Fibroblast of the aortic adventitia (primary cell): Measurements from ENCODE around the gene MYRF. TPM values are rescaled to one million over a fixed set of nuclear protein-coding genes. Genes with fewer than 3 reads are reported as not detected.

ENCODE experiments used
- DNase-seq: peaks from one replicate; pipeline ENCODE4 v3.0.0-alpha.2; 2010; ENCODE audit warnings: low read depth
- H3K4me3 ChIP-seq: 2 replicates; pipeline ENCODE4 v1.5.1; 2011; ENCODE audit warnings: low read depth, mild to moderate bottlenecking, control low read depth, low read length, moderate library complexity
- total RNA-seq: library from RNA; depleted of rRNA; stranded (reverse); fragments of >200 nt; gene quantifications from 2 replicates; pipeline ENCODE4 v1.2.3, GENCODE V29; 2012; ENCODE audit warnings: low replicate concordance
- TF ChIP-seq, protein P1 (sequence below): IDR thresholded peaks from 2 replicates; pipeline ENCODE4 v1.5.1; 2011; ENCODE audit warnings: mild to moderate bottlenecking, low read length, control low read depth, inconsistent platforms; ENCODE audit not compliant: insufficient read depth

MYRF gene
- total RNA-seq, 1 donor: 0.18 TPM

- TF ChIP-seq, protein P1, sequence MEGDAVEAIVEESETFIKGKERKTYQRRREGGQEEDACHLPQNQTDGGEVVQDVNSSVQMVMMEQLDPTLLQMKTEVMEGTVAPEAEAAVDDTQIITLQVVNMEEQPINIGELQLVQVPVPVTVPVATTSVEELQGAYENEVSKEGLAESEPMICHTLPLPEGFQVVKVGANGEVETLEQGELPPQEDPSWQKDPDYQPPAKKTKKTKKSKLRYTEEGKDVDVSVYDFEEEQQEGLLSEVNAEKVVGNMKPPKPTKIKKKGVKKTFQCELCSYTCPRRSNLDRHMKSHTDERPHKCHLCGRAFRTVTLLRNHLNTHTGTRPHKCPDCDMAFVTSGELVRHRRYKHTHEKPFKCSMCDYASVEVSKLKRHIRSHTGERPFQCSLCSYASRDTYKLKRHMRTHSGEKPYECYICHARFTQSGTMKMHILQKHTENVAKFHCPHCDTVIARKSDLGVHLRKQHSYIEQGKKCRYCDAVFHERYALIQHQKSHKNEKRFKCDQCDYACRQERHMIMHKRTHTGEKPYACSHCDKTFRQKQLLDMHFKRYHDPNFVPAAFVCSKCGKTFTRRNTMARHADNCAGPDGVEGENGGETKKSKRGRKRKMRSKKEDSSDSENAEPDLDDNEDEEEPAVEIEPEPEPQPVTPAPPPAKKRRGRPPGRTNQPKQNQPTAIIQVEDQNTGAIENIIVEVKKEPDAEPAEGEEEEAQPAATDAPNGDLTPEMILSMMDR: no peak
- H3K4me3 ChIP-seq: no peak overlapping the region
- DNase-seq: no peak
These were observed 2.7 kb upstream of the MYRF start for GRCh38 chr11:61749591-61750217.

DNA sequence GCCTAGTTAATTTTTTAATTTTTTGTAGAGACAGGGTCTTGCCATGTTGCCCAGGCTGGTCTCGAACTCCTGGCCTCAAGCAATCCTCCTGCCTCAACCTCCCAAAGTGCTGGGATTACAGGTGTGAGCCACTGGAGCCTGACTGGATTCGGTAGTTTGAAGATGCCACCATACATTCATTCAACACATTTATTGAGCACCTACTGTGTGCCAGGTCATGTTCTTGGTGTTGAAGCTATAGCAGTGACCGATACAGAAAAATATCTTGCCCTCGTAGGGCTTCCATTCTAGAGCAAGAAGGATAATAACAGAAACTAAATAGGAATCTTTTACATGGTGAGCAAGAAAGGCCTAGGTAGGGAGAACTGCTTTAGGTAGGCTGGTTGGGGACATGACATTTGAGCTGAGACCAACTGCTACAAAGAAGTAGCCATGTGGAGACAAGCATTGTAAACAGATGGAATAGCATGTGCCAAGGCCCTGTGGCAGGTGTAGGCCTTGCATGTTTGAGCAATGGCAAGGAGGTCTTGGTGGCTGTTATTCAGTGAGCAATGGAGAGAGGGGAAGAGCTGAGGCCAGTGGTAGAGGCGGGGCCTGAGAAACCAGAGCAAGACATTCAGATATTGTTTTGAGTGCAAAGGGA is 1.7 kb upstream of the MYRF start:
- no peak overlapping the region for H3K4me3 ChIP-seq
- DNase-seq: no peak
- TF ChIP-seq, protein P1: no peak

DNA sequence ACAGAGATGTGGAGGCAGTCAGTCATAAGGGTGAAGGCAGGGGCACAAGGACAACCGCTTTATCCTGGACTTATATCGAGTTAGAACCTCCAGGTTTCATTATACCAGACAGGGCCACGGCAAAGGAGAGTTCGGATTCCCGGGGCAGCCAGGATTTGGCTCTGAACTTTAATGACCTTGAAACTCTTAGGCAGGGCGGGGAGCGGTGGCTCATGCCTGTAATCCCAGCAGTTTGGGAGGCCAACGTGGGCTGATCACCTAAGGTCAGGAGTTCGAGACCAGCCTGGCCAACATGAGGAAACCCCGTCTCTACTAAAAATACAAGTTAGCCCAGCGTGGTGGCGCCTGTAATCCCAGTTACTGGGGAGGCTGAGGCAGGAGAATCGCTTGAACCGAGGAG is 1.1 kb upstream of the MYRF start:
- H3K4me3 ChIP-seq: no peak overlapping the region
- DNase-seq: no peak
- TF ChIP-seq, protein P1: no peak

DNA sequence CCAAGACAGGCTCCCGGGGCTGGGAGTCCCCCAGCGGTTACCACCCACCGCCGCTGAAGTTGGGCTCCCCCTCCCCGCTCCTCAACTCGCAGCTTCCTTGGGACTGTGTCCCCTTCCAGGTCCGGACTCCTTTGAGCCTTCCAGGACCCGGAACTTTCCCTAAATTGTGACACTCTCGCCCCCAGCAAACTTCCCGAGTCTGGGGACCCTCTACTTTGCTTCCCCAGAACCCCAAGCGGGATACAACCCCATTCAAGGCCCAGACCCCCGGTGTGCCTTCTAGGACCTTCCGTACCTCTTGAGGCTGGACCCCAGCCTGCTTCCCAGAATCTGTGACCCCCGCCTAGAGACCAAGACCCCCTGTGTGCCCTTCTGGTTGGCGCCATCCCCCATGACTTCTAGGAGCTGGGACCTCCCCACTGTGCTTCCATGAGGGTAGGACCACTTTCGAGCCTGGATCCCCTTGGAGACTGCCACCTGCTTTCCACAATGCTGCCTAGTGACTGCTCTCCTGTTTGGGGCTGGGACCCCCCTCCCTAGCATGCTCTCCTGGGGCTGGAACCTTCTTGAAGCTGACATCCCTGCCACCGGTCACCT is 587 bp downstream of the MYRF start:
- TF ChIP-seq, protein P1: no peak
- H3K4me3 ChIP-seq: peak overlapping the region; percentile 31
- DNase-seq: no peak

DNA sequence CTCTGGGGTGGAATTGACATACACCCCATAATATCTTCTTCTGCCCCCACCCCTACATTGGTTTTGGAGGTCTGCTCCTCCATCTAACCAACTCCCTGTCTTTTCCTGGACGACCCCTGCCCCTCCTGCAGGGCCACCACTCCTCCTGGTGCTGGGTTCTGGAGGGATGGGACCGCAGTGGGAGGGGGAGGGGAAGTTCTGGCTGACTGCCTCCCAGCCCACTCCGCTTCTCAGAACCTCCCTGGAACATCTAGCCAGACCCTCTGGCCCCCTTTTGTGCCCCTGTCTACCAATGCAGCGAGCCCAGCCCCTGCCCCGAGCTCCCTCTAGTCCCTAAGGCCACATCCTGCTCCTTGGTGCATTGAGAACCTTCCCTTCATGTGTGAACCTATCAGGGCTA is 1.2 kb downstream of the MYRF start:
- no peak overlapping the region for H3K4me3 ChIP-seq
- DNase-seq: no peak
- TF ChIP-seq, protein P1: no peak

DNA sequence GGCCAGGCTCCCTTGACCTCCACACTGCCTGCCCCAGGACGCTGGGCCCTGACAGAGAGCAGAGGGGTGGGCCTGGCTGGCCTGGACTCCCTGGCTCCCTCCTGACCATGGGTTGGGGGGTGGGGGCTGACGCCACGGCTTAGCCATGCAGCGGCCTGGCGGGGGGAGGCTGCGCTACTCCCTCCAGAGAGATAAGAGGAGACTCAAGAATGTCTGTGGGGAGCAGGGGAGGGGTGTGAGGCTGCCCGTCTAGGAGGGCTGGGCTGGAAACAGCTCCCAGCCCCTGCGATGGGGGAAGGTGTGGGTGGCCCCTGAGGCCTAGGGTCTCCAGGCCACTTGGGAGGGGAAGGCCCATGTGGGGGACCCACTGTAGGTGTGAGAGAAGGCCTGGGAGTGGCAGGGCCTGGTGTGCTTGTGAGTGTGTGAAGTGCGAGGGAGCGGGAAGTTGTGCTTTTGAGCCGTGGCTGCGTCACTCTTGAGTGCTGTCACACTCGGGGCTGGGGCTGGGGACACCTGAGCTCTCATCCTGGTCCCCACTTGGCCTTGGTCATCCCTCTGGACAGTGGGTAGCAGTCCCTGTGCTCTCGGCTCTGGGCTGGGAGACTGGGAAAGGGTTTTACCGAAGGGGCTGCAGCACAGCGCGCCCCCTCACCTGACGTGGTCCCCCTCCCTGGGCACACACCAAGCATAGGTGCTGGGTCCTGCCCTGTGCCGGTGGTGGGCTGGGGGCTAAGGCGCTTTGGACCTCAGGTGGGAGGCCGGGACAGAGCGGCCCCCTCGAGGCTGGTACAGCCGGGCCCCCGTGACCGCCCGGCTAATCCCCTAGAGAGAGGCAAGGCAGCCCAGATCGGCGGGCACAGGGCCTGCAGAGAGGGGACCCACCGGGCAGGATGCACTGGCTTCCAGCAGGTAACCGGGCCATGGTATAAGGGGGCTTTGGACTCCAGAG is 2.4 kb downstream of the MYRF start:
- no peak for DNase-seq
- TF ChIP-seq, protein P1: no peak
- H3K4me3 ChIP-seq: no peak overlapping the region
